ENCODE data around the gene PAGR1.

DNA sequence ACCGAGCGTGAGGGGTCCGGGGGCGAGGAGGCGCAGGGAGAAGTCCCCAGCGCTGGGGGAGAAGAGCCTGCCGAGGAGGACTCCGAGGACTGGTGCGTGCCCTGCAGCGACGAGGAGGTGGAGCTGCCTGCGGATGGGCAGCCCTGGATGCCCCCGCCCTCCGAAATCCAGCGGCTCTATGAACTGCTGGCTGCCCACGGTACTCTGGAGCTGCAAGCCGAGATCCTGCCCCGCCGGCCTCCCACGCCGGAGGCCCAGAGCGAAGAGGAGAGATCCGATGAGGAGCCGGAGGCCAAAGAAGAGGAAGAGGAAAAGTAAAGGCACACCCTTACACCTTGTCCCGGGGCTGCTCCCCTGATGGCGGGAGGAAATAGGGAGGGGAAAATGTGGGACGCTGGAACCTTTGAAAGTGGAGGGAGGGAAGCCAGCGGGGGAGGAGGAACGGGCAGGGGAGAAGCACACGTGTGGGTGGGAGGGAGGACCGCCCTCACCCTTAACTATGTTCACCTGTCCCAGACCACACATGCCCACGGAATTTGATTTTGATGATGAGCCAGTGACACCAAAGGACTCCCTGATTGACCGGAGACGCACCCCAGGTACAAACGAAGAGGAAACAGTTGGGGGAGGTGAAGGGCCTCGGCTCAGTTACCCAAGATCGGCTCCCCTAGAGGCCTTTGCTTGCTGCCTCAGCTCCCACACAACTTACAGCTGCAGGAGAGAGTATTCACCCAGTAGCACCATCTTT, 916 bp downstream of the PAGR1 start:
- TF ChIP-seq TBP (optimal IDR thresholded peaks at IDR 0.05; ENCODE audit: low read depth, low read length) (no peak), KDM5B (IDR thresholded peaks at IDR 0.05; ENCODE audit: insufficient replicate concordance, low read depth, low read length) (no peak), ZNF23 (CRISPR knock-in tag; IDR thresholded peaks at IDR 0.05) (no peak), POU5F1 (IDR thresholded peaks at IDR 0.05; ENCODE audit: borderline replicate concordance, low read depth, low read length, partially characterized antibody) (no peak)

Measured in K562 (cell line).